ENCODE results near the gene RNF38. TPM values are rescaled to one million over a fixed set of nuclear protein-coding genes. Genes with fewer than 3 reads are reported as not detected.
"Not testable (repeated sequence)": the region's sequence is repeated elsewhere in the genome, so short reads cannot be mapped to it uniquely, and the experiment has no call there.

RNF38 gene
- total and polyA plus RNA-seq, 7 donors: 7.6 to 36.9 (median 18.7) TPM

GRCh38 chr9:36396985-36397384 lies 3.1 kb downstream of the RNF38 start:
- no peak for TF ChIP-seq CTCF (IDR thresholded peaks at IDR 0.05)
- peak overlapping the region; percentile 95 for H3K27ac ChIP-seq
- H3K9me3 ChIP-seq: no peaks in the 10 kb centered on the region
- H3K4me1 ChIP-seq: peaks cover 70% of the 10 kb centered on the region
- ATAC-seq (no peak), DNase-seq (no peak)
- H3K36me3 ChIP-seq (ENCODE audit: insufficient read depth in 1 of 2, low read depth in 1 of 2): no peaks in the 10 kb centered on the region
- H3K27me3 ChIP-seq (ENCODE audit: insufficient read depth in 3 of 3, low read length in 2 of 3): no peaks in the 10 kb centered on the region
- no peak overlapping the region for H3K4me3 ChIP-seq
- intact Hi-C loops (cut with DNase I): no loop called here
- WGBS, 3 donors: 83 to 85% (median 83%) methylated on average over 9 of the region's 9 CpGs

- no peak for DNase-seq
- Histone ChIP-seq H3K27ac (peak overlapping the region; percentile 79), H3K9me3 (no peaks in the 10 kb centered on the region), H3K36me3 (ENCODE audit: insufficient read depth in 1 of 2, low read depth in 1 of 2) (no peaks in the 10 kb centered on the region), H3K27me3 (ENCODE audit: insufficient read depth in 3 of 3, low read length in 2 of 3) (no peaks in the 10 kb centered on the region), H3K4me1 (peaks cover 70% of the 10 kb centered on the region), H3K4me3 (peak overlapping the region; percentile 17)
- WGBS, 3 donors: 30 to 37% (median 33%) methylated on average over 1 of the region's 1 CpG
- no peak for TF ChIP-seq CTCF (IDR thresholded peaks at IDR 0.05)
- ATAC-seq: peak; percentile 93 to 95 (median 93)
- intact Hi-C loops (cut with DNase I): no loop called here
These were observed 7.6 kb downstream of the RNF38 start for GRCh38 chr9:36392489-36392888.

GRCh38 chr9:36389590-36389989 lies 10.5 kb downstream of the RNF38 start:
- H3K27ac ChIP-seq: no peak overlapping the region
- 75 to 88% (median 79%) methylated on average over 2 of the region's 2 CpGs for WGBS, 3 donors
- DNase-seq (no peak), ATAC-seq (no peak)
- intact Hi-C loops (cut with DNase I): no loop called here
- no peak for TF ChIP-seq CTCF (IDR thresholded peaks at IDR 0.05)
- no peaks in the 10 kb centered on the region for H3K9me3 ChIP-seq
- peaks cover 46% of the 10 kb centered on the region for H3K4me1 ChIP-seq
- H3K36me3 ChIP-seq (ENCODE audit: insufficient read depth in 1 of 2, low read depth in 1 of 2): no peaks in the 10 kb centered on the region
- no peak overlapping the region for H3K4me3 ChIP-seq
- H3K27me3 ChIP-seq (ENCODE audit: insufficient read depth in 3 of 3, low read length in 2 of 3): no peaks in the 10 kb centered on the region

- peaks cover 50% of the 10 kb centered on the region for H3K4me1 ChIP-seq
- H3K36me3 ChIP-seq (ENCODE audit: insufficient read depth in 1 of 2, low read depth in 1 of 2); ATAC-seq; H3K4me3 ChIP-seq; H3K9me3 ChIP-seq; DNase-seq; H3K27me3 ChIP-seq (ENCODE audit: insufficient read depth in 3 of 3, low read length in 2 of 3); intact Hi-C loops (cut with DNase I); H3K27ac ChIP-seq: not testable (repeated sequence)
- 82 to 84% (median 83%) methylated on average over 7 of the region's 7 CpGs for WGBS, 3 donors
These were observed 13.6 kb downstream of the RNF38 start for GRCh38 chr9:36386396-36386965.

- H3K36me3 ChIP-seq (ENCODE audit: insufficient read depth in 1 of 2, low read depth in 1 of 2): no peaks in the 10 kb centered on the region
- TF ChIP-seq CTCF (IDR thresholded peaks at IDR 0.05): no peak
- intact Hi-C loops (cut with DNase I): no loop called here
- no peak overlapping the region for H3K4me3 ChIP-seq
- no peaks in the 10 kb centered on the region for H3K27me3 ChIP-seq (ENCODE audit: insufficient read depth in 3 of 3, low read length in 2 of 3)
- ATAC-seq (peak in 1 of 4 donors; percentile 57), DNase-seq (no peak)
- peaks cover 34% of the 10 kb centered on the region for H3K4me1 ChIP-seq
- no peaks in the 10 kb centered on the region for H3K9me3 ChIP-seq
- no peak overlapping the region for H3K27ac ChIP-seq
These were observed 17.6 kb downstream of the RNF38 start for GRCh38 chr9:36382484-36382883.

All from psoas muscle (tissue), 8 donors.